Esophagus muscularis mucosa (tissue), 3 donors: Measurements from ENCODE around the gene ENTPD5.

Source experiments
- POLR2AphosphoS5 ChIP-seq, 2 donors: sonication (generic); formaldehyde crosslinking; IDR thresholded peaks; one replicate each; pipeline ENCODE4 v1.6.1; 2017; ENCODE audit warnings: antibody characterized with exemption in 2 of 2
- TF ChIP-seq, protein P1 (sequence below), 3 experiments: fragments of 200-600 bp in 2 of 3; fragments of 450-650 bp in 1 of 3; sonication (generic) in 2 of 3; IDR thresholded peaks; one replicate each; pipeline ENCODE4 v1.5.1; 2017 to 2019; ENCODE audit warnings: antibody characterized with exemption in 3 of 3, mild to moderate bottlenecking in 2 of 3, moderate library complexity in 1 of 3

- TF ChIP-seq, protein P1, sequence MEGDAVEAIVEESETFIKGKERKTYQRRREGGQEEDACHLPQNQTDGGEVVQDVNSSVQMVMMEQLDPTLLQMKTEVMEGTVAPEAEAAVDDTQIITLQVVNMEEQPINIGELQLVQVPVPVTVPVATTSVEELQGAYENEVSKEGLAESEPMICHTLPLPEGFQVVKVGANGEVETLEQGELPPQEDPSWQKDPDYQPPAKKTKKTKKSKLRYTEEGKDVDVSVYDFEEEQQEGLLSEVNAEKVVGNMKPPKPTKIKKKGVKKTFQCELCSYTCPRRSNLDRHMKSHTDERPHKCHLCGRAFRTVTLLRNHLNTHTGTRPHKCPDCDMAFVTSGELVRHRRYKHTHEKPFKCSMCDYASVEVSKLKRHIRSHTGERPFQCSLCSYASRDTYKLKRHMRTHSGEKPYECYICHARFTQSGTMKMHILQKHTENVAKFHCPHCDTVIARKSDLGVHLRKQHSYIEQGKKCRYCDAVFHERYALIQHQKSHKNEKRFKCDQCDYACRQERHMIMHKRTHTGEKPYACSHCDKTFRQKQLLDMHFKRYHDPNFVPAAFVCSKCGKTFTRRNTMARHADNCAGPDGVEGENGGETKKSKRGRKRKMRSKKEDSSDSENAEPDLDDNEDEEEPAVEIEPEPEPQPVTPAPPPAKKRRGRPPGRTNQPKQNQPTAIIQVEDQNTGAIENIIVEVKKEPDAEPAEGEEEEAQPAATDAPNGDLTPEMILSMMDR (IDR thresholded peaks at IDR 0.05) = peak in 1 of 3 experiments; percentile 19
- TF ChIP-seq POLR2AphosphoS5 (IDR thresholded peaks at IDR 0.05) = peak; percentile 80 to 93
These were observed at the start of gene ENTPD5, which contains the start of gene BBOF1 for GRCh38 chr14:74018586-74019407.
